Colonic mucosa (tissue), 4 donors: ENCODE measurements around the gene NTF4. TPM values are rescaled to one million over a fixed set of nuclear protein-coding genes. Genes with fewer than 3 reads are reported as not detected.

Experiments
- DNase-seq: peaks from one replicate; pipeline ENCODE4 v3.0.0-alpha.2; 2020
- H3K27ac ChIP-seq: fragments of 200-600 bp; one replicate; pipeline ENCODE4 v1.8.0; 2021
- H3K27me3 ChIP-seq: fragments of 200-600 bp; one replicate; pipeline ENCODE4 v1.8.0; 2021
- H3K36me3 ChIP-seq: fragments of 200-600 bp; one replicate; pipeline ENCODE4 v1.8.0; 2021
- H3K4me1 ChIP-seq: fragments of 200-600 bp; one replicate; pipeline ENCODE4 v1.8.0; 2021; ENCODE audit warnings: mild to moderate bottlenecking
- H3K4me3 ChIP-seq: fragments of 200-600 bp; one replicate; pipeline ENCODE4 v1.8.0; 2021
- H3K9ac ChIP-seq, 2 donors: one replicate each; pipeline ENCODE4 v1.7.0; 2013; ENCODE audit warnings: control low read depth in 2 of 2, low read depth in 2 of 2, low read length in 2 of 2
- H3K9me3 ChIP-seq: fragments of 200-600 bp; one replicate; pipeline ENCODE4 v1.8.0; 2021
- intact Hi-C: fragments of 100-400 bp; cut with DNase I; formaldehyde crosslinking; loops from one replicate; pipeline ENCODE4 v1.14.1; 2022
- total RNA-seq, 2 donors: library from RNA; stranded (reverse); fragmentation: NEBNext Ultra II Directional in 1 of 2; extraction: Animal tissue kit (Norgen Biotek cat#: 25700) in 1 of 2; gene quantifications; one replicate each; pipeline ENCODE4 v1.2.1, GENCODE V29; 2021
- TF ChIP-seq, protein P1 (sequence below): fragments of 200-600 bp; IDR thresholded peaks from one replicate; pipeline ENCODE4 v1.8.0; 2022; ENCODE audit warnings: antibody characterized with exemption, mild to moderate bottlenecking
- donor health status: healthy.
- donor health status: DM: no; HTN: no; CAD: no.
- donor health status: DM: no; HTN: no; CAD: no.

The NTF4 gene
- total RNA-seq, 2 donors from 2014 or later, result not detected

DNA sequence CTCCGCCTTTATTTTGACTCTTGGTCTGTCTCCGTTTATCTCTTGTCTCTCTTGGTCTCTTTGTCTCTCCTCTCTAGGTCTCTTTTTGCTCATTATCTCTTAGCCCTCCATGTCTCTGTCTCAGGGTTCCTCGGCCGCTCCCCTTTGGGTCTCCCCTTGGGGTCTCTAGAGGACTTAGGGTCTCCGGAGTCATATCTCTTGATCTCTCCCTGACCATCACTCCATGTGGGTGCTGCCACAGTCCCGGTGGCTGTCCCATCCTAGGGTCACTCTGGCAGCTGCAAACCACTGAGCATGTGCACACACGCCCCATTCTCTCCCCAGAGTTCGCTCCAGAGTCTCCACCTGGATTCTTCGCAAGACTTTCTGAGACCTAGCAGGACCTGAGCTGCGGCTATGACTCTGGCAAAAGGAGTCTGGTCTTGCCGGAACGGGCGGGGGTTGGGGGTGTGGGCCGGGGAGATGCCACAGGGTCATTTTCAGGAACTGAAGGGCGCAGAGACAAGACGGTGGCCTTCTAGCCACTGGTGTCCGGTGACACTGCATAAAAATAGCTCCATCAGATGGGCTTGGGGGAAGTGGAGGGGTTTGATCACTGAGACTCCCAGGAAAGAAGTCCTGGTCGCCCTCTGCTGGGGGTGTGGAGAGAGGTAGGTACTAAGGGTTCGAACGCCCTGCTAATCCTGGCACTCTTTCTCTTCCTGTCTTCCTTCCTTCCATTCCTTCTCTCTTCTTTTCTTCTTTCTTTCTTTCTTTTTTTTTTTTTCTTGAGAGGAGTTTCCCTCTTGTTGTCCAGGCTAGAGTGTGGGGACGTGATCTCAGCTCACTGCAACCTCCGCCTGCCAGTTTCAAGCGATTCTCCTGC lies 9.1 kb upstream of the NTF4 start:
- intact Hi-C loops, result no loop called here

DNA sequence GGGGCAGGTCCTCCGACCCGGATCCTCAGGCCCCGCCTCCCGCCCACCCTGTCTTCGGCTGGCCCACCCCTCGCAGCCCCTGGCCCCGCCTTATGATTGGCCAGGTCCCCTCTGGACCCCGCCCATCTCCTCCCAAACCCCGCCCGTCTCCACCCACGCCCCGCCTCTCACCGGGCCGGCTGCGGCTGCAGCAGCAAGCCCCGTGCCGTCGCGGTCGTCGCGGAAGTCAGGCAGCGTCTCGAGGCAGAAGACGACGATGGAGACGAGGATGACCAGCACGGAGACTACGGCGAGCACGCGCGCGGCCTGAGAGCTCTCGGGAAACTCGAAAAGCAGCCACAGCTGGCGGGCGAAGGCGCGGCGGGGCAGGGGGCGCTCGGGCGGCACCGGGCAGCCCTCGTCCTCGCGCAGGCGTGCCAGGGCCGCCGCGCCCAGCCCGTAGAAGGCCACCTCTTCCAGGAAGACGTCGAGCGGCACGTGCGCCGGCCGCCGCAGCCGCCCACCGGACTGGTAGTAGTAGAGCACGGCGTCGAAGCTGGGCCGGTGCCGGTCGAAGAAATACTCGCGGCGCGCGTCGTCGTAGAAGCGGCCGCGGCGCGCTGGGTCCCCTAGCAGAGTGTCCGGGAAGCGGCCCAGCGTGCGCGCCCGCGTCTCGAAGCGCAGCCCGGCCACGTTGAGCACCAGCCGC lies 7.4 kb upstream of the NTF4 start:
- DNase-seq, result no peak
- TF ChIP-seq, protein P1, sequence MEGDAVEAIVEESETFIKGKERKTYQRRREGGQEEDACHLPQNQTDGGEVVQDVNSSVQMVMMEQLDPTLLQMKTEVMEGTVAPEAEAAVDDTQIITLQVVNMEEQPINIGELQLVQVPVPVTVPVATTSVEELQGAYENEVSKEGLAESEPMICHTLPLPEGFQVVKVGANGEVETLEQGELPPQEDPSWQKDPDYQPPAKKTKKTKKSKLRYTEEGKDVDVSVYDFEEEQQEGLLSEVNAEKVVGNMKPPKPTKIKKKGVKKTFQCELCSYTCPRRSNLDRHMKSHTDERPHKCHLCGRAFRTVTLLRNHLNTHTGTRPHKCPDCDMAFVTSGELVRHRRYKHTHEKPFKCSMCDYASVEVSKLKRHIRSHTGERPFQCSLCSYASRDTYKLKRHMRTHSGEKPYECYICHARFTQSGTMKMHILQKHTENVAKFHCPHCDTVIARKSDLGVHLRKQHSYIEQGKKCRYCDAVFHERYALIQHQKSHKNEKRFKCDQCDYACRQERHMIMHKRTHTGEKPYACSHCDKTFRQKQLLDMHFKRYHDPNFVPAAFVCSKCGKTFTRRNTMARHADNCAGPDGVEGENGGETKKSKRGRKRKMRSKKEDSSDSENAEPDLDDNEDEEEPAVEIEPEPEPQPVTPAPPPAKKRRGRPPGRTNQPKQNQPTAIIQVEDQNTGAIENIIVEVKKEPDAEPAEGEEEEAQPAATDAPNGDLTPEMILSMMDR, result no peak
- H3K27me3 ChIP-seq, result peaks cover 43% of the 10 kb centered on the region
- no peaks in the 10 kb centered on the region for H3K4me1 ChIP-seq
- intact Hi-C loops, result no loop called here
- H3K4me3 ChIP-seq, result no peak overlapping the region
- no peaks in the 10 kb centered on the region for H3K36me3 ChIP-seq
- no peak overlapping the region for H3K27ac ChIP-seq
- H3K9me3 ChIP-seq, result no peaks in the 10 kb centered on the region
- H3K9ac ChIP-seq, result no peak overlapping the region

More for the DNA sequence above, 9.1 kb upstream of the NTF4 start:
- Histone ChIP-seq H3K36me3 (no peaks in the 10 kb centered on the region), H3K4me1 (no peaks in the 10 kb centered on the region), H3K9me3 (no peaks in the 10 kb centered on the region), H3K27ac (no peak overlapping the region), H3K4me3 (no peak overlapping the region), H3K27me3 (peaks cover 37% of the 10 kb centered on the region), H3K9ac (no peak overlapping the region)
- TF ChIP-seq, protein P1, result no peak
- DNase-seq, result no peak

DNA sequence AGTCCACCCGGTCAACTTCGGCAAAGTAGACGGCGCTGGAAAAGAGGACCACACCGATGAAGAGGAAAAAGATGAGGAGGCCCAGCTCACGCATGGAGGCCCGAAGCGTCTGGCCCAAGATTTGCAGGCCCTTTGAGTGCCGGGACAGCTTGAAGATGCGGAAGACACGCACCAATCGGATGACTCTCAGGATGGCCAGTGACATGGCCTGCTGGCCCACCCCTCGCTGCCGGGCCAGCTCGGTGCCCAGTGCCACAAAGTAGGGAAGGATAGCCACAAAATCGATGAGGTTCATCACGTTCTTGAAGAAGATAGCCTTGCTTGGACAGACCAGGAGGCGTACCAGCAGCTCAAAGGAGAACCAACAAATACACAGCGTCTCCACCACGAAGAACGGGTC lies 5.8 kb upstream of the NTF4 start:
- peaks cover 43% of the 10 kb centered on the region for H3K27me3 ChIP-seq

DNA sequence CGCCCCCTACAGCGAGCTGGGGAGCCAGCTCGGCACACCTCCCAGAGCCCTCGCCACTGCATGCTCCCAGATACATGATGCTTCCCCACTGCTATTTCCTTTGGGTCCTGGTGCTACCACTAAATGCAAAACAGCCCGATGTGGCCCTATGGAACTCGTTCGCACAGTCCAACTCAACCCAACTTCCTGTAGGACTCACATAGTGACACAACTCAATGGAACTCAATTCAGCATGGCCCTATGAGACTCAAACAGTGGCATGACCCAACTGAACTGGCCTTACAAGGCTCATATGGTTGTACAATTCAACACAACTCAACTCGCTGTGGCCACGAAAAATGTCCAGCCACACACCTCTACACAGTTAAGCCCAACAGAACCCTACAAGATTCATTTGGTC lies 4.4 kb upstream of the NTF4 start:
- DNase-seq, result no peak
- intact Hi-C loops, result no loop called here
- H3K4me1 ChIP-seq, result no peaks in the 10 kb centered on the region
- H3K9ac ChIP-seq, result no peak overlapping the region
- H3K9me3 ChIP-seq, result no peaks in the 10 kb centered on the region
- no peaks in the 10 kb centered on the region for H3K36me3 ChIP-seq
- TF ChIP-seq, protein P1, result no peak
- no peak overlapping the region for H3K4me3 ChIP-seq
- H3K27ac ChIP-seq, result no peak overlapping the region
- peaks cover 45% of the 10 kb centered on the region for H3K27me3 ChIP-seq

More for the DNA sequence above, 5.8 kb upstream of the NTF4 start:
- H3K4me1 ChIP-seq, result no peaks in the 10 kb centered on the region
- no peaks in the 10 kb centered on the region for H3K36me3 ChIP-seq
- intact Hi-C loops, result no loop called here
- H3K4me3 ChIP-seq, result no peak overlapping the region
- DNase-seq, result no peak
- no peak overlapping the region for H3K9ac ChIP-seq
- no peak overlapping the region for H3K27ac ChIP-seq
- TF ChIP-seq, protein P1, result no peak
- H3K9me3 ChIP-seq, result no peaks in the 10 kb centered on the region

DNA sequence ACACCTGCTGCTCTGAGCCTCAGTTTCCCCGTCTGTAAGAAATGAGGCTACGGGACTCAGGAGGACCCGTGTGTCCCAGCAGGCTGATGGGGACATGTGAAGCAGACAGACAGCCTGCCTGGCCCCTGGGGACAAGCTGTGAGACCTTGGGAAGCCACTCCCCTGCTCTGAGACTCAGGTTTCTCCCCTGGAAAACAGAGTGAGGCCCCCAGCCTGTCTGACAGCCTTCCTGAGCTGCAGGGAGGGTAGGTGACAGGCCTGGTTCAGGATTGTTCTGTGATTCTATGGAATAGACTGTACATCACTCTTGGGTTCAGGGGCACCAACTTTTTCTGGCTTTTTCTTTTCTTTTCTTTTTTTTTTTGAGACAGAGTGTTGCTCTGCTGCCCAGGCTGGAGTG lies 2.9 kb upstream of the NTF4 start:
- no peaks in the 10 kb centered on the region for H3K9me3 ChIP-seq
- TF ChIP-seq, protein P1, result no peak
- no peak for DNase-seq
- no peaks in the 10 kb centered on the region for H3K4me1 ChIP-seq
- intact Hi-C loops, result no loop called here
- no peaks in the 10 kb centered on the region for H3K36me3 ChIP-seq
- no peak overlapping the region for H3K27ac ChIP-seq
- H3K9ac ChIP-seq, result no peak overlapping the region
- peaks cover 31% of the 10 kb centered on the region for H3K27me3 ChIP-seq
- H3K4me3 ChIP-seq, result no peak overlapping the region
